Activated CD8-positive, alpha-beta T cell treated with anti-CD3 and anti-CD28 coated beads for 36 hours (primary cell): ENCODE measurements around the gene CCDC188. TPM values are rescaled to one million over a fixed set of nuclear protein-coding genes. Genes with fewer than 3 reads are reported as not detected.

Experiments used
- ATAC-seq: fragments of 200-7000 bp; cut with Tn5 transposase; one replicate; pipeline ENCODE4 v1.10.0; 2021; ENCODE audit warnings: mild to moderate bottlenecking, moderate library complexity
- CTCF ChIA-PET: fragments of 350-600 bp; sonication (Branson Sonifier 250); formaldehyde crosslinking; loops from one replicate; lab custom pipeline; 2021; ENCODE audit warnings: antibody characterized with exemption; lab: Charles Lee
- POLR2A ChIA-PET: fragments of 350-600 bp; sonication (Branson Sonifier 250); formaldehyde crosslinking; loops from one replicate; lab custom pipeline; 2021; ENCODE audit warnings: antibody characterized with exemption; lab: Charles Lee
- DNase-seq: peaks from one replicate; pipeline ENCODE4 v3.0.0-alpha.2; 2020
- H3K27ac Mint-ChIP-seq: one replicate; pipeline ENCODE4 v1.8.0; 2021; ENCODE audit warnings: mild to moderate bottlenecking, mixed read lengths
- H3K27me3 Mint-ChIP-seq: one replicate; pipeline ENCODE4 v1.8.0; 2021; ENCODE audit warnings: mixed read lengths
- H3K36me3 Mint-ChIP-seq: one replicate; pipeline ENCODE4 v1.8.0; 2021; ENCODE audit warnings: low read depth, mixed read lengths
- H3K4me1 Mint-ChIP-seq: one replicate; pipeline ENCODE4 v1.8.0; 2021; ENCODE audit warnings: low read depth, mixed read lengths
- H3K4me3 Mint-ChIP-seq: one replicate; pipeline ENCODE4 v1.8.0; 2021; ENCODE audit warnings: mild to moderate bottlenecking, moderate library complexity, mixed read lengths
- H3K9me3 Mint-ChIP-seq: one replicate; pipeline ENCODE4 v1.8.0; 2021; ENCODE audit warnings: mixed read lengths
- CTCF ChIP-seq: fragments of 200-600 bp; IDR thresholded peaks from one replicate; pipeline ENCODE4 v1.8.0; 2022; ENCODE audit warnings: antibody characterized with exemption, mild to moderate bottlenecking
- intact Hi-C: fragments of 100-400 bp; cut with micrococcal nuclease; formaldehyde crosslinking; loops from one replicate; pipeline ENCODE4 v1.10.0; 2022
- total RNA-seq, 2 experiments: library from RNA; stranded (reverse); gene quantifications; one replicate each; pipeline ENCODE4 v1.2.3, GENCODE V29; 2021

The CCDC188 gene
- total RNA-seq, 2 experiments from 2014 or later, result not detected

GRCh38 chr22:20117633-20118299 lies 33.1 kb downstream of the CCDC188 start:
- ATAC-seq, result peak; percentile 50
- H3K27me3 Mint-ChIP-seq, result no peaks in the 10 kb centered on the region
- H3K4me3 Mint-ChIP-seq, result peak overlapping the region; percentile 97

GRCh38 chr22:20116951-20117632 lies 33.8 kb downstream of the CCDC188 start, which contains the start of gene TRMT2A:
TRMT2A (minus strand) TSS chr22:20117226; CDS start chr22:20116906, 320 bp downstream.
- Mint-ChIP-seq H3K27ac (peak within 1 kb of the TSS; percentile 96), H3K4me3 (peak within 1 kb of the TSS; percentile 97), H3K36me3 (peaks cover 70% of the 10 kb centered on the region), H3K4me1 (peaks cover 63% of the 10 kb centered on the region), H3K9me3 (no peaks in the 10 kb centered on the region), H3K27me3 (no peaks in the 10 kb centered on the region)
- ChIA-PET POLR2A (interaction anchor here (0.8 to 6.8 kb wide), 22 partner anchors 9 to 205 kb away, joined by 3 to 111 read pairs (median 5); partner anchors contain the start of genes COMT, TANGO2, TXNRD2 and ZDHHC8), CTCF (interaction anchor here (0.6 to 1.5 kb wide), 5 partner anchors 8 to 94 kb away, joined by 3 to 4 read pairs (median 3); no protein-coding TSS in a partner anchor)
- DNase-seq (peak; percentile 99), ATAC-seq (peak; percentile 85)
- TF ChIP-seq CTCF, result no peak
- intact Hi-C loops, result loop anchor here (2.0 to 5.0 kb wide), 2 partner anchors 16 to 35 kb away; partner anchors contain the start of gene DGCR8

More at GRCh38 chr22:20117633-20118299, 33.1 kb downstream of the CCDC188 start:
- TF ChIP-seq CTCF, result no peak
- POLR2A ChIA-PET, result interaction anchor here (0.6 to 6.8 kb wide), 23 partner anchors 10 to 205 kb away, joined by 3 to 111 read pairs (median 5); partner anchors contain the start of genes TANGO2 and ZDHHC8
- peaks cover 62% of the 10 kb centered on the region for H3K4me1 Mint-ChIP-seq
- no peaks in the 10 kb centered on the region for H3K9me3 Mint-ChIP-seq
- H3K36me3 Mint-ChIP-seq, result peaks cover 72% of the 10 kb centered on the region
- intact Hi-C loops, result loop anchor here (2.0 to 5.0 kb wide), 2 partner anchors 17 to 35 kb away; partner anchors contain the start of gene DGCR8
- CTCF ChIA-PET, result interaction anchor here (0.6 to 1.5 kb wide), 5 partner anchors 9 to 95 kb away, joined by 3 to 4 read pairs (median 3); no protein-coding TSS in a partner anchor
- peak; percentile 97 for DNase-seq
- H3K27ac Mint-ChIP-seq, result peak overlapping the region; percentile 95

- no peak for ATAC-seq
- peak; percentile 23 for DNase-seq
- ChIA-PET POLR2A (interaction anchor here (0.6 to 6.8 kb wide), 10 partner anchors 9 to 175 kb away, joined by 3 to 111 read pairs (median 5); partner anchors contain the start of genes COMT, TANGO2, TXNRD2 and ZDHHC8), CTCF (interaction anchor here (1.5 kb wide), 1 partner anchor 33 kb away, joined by 3 read pairs; no protein-coding TSS in a partner anchor)
- Mint-ChIP-seq H3K27me3 (no peaks in the 10 kb centered on the region), H3K27ac (peak overlapping the region; percentile 96), H3K36me3 (peaks cover 66% of the 10 kb centered on the region), H3K4me1 (peaks cover 65% of the 10 kb centered on the region), H3K4me3 (peak overlapping the region; percentile 87), H3K9me3 (no peaks in the 10 kb centered on the region)
- no peak for TF ChIP-seq CTCF
- intact Hi-C loops, result loop anchor here (2.0 to 5.0 kb wide), 2 partner anchors 16 to 34 kb away; partner anchors contain the start of gene DGCR8
Measured at GRCh38 chr22:20116376-20116950, 34.4 kb downstream of the CCDC188 start.

- peaks cover 65% of the 10 kb centered on the region for H3K36me3 Mint-ChIP-seq
Measured at GRCh38 chr22:20115691-20116375, 35.0 kb downstream of the CCDC188 start, which contains the start of gene RANBP1. RANBP1 (plus strand) TSS chr22:20116104; CDS start chr22:20116185, 81 bp downstream.

More at GRCh38 chr22:20115691-20116375, 35.0 kb downstream of the CCDC188 start, which contains the start of gene RANBP1:
- ChIA-PET CTCF (no interaction called here), POLR2A (interaction anchor here (0.6 to 6.8 kb wide), 9 partner anchors 8 to 174 kb away, joined by 3 to 111 read pairs (median 6); partner anchors contain the start of genes COMT, TANGO2, TXNRD2 and ZDHHC8)
- Mint-ChIP-seq H3K27me3 (no peaks in the 10 kb centered on the region), H3K27ac (peak within 1 kb of the TSS; percentile 96), H3K4me3 (peak within 1 kb of the TSS; percentile 87), H3K9me3 (no peaks in the 10 kb centered on the region), H3K4me1 (peaks cover 69% of the 10 kb centered on the region)
- ATAC-seq (no peak), DNase-seq (no peak)
- TF ChIP-seq CTCF, result no peak
- intact Hi-C loops, result loop anchor here (2.0 to 5.0 kb wide), 2 partner anchors 15 to 34 kb away; partner anchors contain the start of gene DGCR8
